Loucy (cell line): ENCODE data around the gene EIF4G3.

Experiments used
- EZH2phosphoT487 ChIP-seq: fragments of 200-600 bp; IDR thresholded peaks from 2 replicates; pipeline ENCODE4 v1.6.1; 2018; ENCODE audit warnings: antibody characterized with exemption, mild to moderate bottlenecking, moderate library complexity, borderline replicate concordance
- TF ChIP-seq, protein P1 (sequence below): fragments of 200-600 bp; sonication (generic); conservative IDR thresholded peaks from 2 replicates; pipeline ENCODE4 v1.5.1; 2014; ENCODE audit warnings: mild to moderate bottlenecking, antibody characterized with exemption, low read length

DNA sequence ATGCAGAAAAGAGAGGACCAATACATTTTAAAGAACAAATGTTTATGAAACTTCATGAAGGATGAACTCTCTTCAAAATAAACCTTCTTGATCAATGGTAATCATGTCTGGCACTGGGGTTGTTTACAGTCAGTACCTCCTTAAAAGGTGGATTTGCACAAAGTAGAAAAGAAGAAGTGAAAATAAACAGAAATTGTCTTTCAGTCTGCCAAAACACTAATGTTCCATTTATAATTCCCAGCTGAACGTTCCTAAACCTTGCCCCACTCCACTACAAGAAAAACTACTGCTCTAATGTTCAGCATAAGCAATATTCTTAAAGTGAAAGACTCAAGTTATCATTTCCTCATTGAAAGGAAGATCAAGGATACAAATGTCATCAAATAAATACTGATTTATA, 86.2 kb downstream of the EIF4G3 start:
- TF ChIP-seq, protein P1, sequence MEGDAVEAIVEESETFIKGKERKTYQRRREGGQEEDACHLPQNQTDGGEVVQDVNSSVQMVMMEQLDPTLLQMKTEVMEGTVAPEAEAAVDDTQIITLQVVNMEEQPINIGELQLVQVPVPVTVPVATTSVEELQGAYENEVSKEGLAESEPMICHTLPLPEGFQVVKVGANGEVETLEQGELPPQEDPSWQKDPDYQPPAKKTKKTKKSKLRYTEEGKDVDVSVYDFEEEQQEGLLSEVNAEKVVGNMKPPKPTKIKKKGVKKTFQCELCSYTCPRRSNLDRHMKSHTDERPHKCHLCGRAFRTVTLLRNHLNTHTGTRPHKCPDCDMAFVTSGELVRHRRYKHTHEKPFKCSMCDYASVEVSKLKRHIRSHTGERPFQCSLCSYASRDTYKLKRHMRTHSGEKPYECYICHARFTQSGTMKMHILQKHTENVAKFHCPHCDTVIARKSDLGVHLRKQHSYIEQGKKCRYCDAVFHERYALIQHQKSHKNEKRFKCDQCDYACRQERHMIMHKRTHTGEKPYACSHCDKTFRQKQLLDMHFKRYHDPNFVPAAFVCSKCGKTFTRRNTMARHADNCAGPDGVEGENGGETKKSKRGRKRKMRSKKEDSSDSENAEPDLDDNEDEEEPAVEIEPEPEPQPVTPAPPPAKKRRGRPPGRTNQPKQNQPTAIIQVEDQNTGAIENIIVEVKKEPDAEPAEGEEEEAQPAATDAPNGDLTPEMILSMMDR = no peak
- no peak for TF ChIP-seq EZH2phosphoT487
